KMS-11 (cell line): Measurements from ENCODE around the gene PUS7L.

ENCODE experiments used
- H2AFZ ChIP-seq: fragments of 200-600 bp; sonication (generic); 2 replicates; pipeline ENCODE4 v1.6.1; 2016; ENCODE audit warnings: antibody characterized with exemption, mixed run types, low read depth
- H3K27ac ChIP-seq: fragments of 200-600 bp; sonication (generic); 2 replicates; pipeline ENCODE4 v1.6.1; 2016; ENCODE audit warnings: mild to moderate bottlenecking, mixed run types
- H3K27me3 ChIP-seq: fragments of 200-600 bp; sonication (generic); 2 replicates; pipeline ENCODE4 v1.6.1; 2017; ENCODE audit warnings: mild to moderate bottlenecking, low read depth, mixed run types, moderate library complexity; ENCODE audit not compliant: insufficient read depth
- H3K36me3 ChIP-seq: fragments of 200-600 bp; sonication (generic); 2 replicates; pipeline ENCODE4 v1.6.1; 2017; ENCODE audit warnings: mild to moderate bottlenecking, mixed run types; ENCODE audit not compliant: insufficient read depth
- H3K4me1 ChIP-seq: fragments of 200-600 bp; sonication (generic); 2 replicates; pipeline ENCODE4 v1.6.1; 2016; ENCODE audit warnings: mild to moderate bottlenecking, low read depth, mixed run types; ENCODE audit not compliant: poor library complexity, severe bottlenecking
- H3K4me2 ChIP-seq: fragments of 200-600 bp; sonication (generic); 2 replicates; pipeline ENCODE4 v1.7.0; 2016; ENCODE audit warnings: mild to moderate bottlenecking, mixed run types
- H3K4me3 ChIP-seq: fragments of 200-600 bp; sonication (generic); IDR thresholded peaks from 2 replicates; pipeline ENCODE4 v1.6.1; 2017; ENCODE audit warnings: low read depth, low read length, mixed read lengths; ENCODE audit not compliant: insufficient read depth
- H3K79me2 ChIP-seq: fragments of 200-600 bp; sonication (generic); 2 replicates; pipeline ENCODE4 v1.6.1; 2016; ENCODE audit warnings: low read depth, mixed run types; ENCODE audit not compliant: insufficient read depth
- H3K9ac ChIP-seq: fragments of 200-600 bp; sonication (generic); 2 replicates; pipeline ENCODE4 v1.6.1; 2016; ENCODE audit warnings: mild to moderate bottlenecking, mixed run types
- H4K20me1 ChIP-seq: fragments of 200-600 bp; sonication (generic); 2 replicates; pipeline ENCODE4 v1.6.1; 2016; ENCODE audit warnings: mild to moderate bottlenecking, mixed run types; ENCODE audit not compliant: insufficient read depth
- CTCF ChIP-seq: fragments of 200-600 bp; sonication (generic); conservative IDR thresholded peaks from 2 replicates; pipeline ENCODE4 v1.6.1; 2017; ENCODE audit warnings: low read depth, mild to moderate bottlenecking, antibody characterized with exemption, low read length, moderate library complexity, mixed read lengths

Gene PUS7L

GRCh38 chr12:43737646-43738045 lies 20.9 kb downstream of the PUS7L start:
- Histone ChIP-seq H2AFZ (no peak overlapping the region), H3K9ac (no peak overlapping the region), H3K4me2 (no peak overlapping the region), H3K36me3 (0 out of 2 replicates have a peak, but pooled peaks cover 3% of the 10 kb centered on the region), H3K4me1 (peaks cover 23% of the 10 kb centered on the region), H3K27me3 (no peaks in the 10 kb centered on the region), H3K79me2 (no peaks in the 10 kb centered on the region), H3K27ac (no peak overlapping the region), H3K4me3 (no peak overlapping the region), H4K20me1 (no peaks in the 10 kb centered on the region)
- TF ChIP-seq CTCF = no peak

GRCh38 chr12:43736927-43737440 lies 21.6 kb downstream of the PUS7L start:
- H4K20me1 ChIP-seq = no peaks in the 10 kb centered on the region
- no peak overlapping the region for H3K4me2 ChIP-seq

GRCh38 chr12:43733687-43734086 lies 24.9 kb downstream of the PUS7L start:
- no peaks in the 10 kb centered on the region for H3K79me2 ChIP-seq
- no peak overlapping the region for H2AFZ ChIP-seq
- H3K27ac ChIP-seq = no peak overlapping the region
- no peaks in the 10 kb centered on the region for H3K4me1 ChIP-seq
- H3K36me3 ChIP-seq = no peaks in the 10 kb centered on the region
- TF ChIP-seq CTCF = no peak; the same call in 1 of the 2 replicates
- H3K4me2 ChIP-seq = no peak overlapping the region
- no peaks in the 10 kb centered on the region for H3K27me3 ChIP-seq
- no peak overlapping the region for H3K4me3 ChIP-seq
- H3K9ac ChIP-seq = no peak overlapping the region
- no peaks in the 10 kb centered on the region for H4K20me1 ChIP-seq

More at GRCh38 chr12:43736927-43737440, 21.6 kb downstream of the PUS7L start:
- Histone ChIP-seq H3K27me3 (no peaks in the 10 kb centered on the region), H3K9ac (no peak overlapping the region), H2AFZ (no peak overlapping the region), H3K27ac (no peak overlapping the region), H3K4me1 (peaks cover 16% of the 10 kb centered on the region), H3K4me3 (no peak overlapping the region), H3K79me2 (no peaks in the 10 kb centered on the region), H3K36me3 (0 out of 2 replicates have a peak, but pooled peaks cover 3% of the 10 kb centered on the region)
- TF ChIP-seq CTCF = no peak

- Histone ChIP-seq H2AFZ (no peak overlapping the region), H3K4me2 (no peak overlapping the region), H3K27ac (no peak overlapping the region), H3K27me3 (no peaks in the 10 kb centered on the region), H3K36me3 (no peaks in the 10 kb centered on the region), H3K4me3 (no peak overlapping the region), H3K9ac (no peak overlapping the region), H4K20me1 (no peaks in the 10 kb centered on the region), H3K79me2 (no peaks in the 10 kb centered on the region), H3K4me1 (no peaks in the 10 kb centered on the region)
- TF ChIP-seq CTCF = no peak
Observed at GRCh38 chr12:43730283-43730682, 28.3 kb downstream of the PUS7L start.
